Activated gamma-delta T cell (primary cell): ENCODE measurements around the gene SLC25A19.
A peak's percentile ranks its signal among the peaks of the same experiment; 100 is the strongest.
"Not testable (repeated sequence)": the region's sequence is repeated elsewhere in the genome, so short reads cannot be mapped to it uniquely, and the experiment has no call there.

ENCODE experiments used
- DNase-seq: peaks from one replicate; lab custom pipeline; 2025; lab: John Stamatoyannopoulos, UW

Gene SLC25A19

DNA sequence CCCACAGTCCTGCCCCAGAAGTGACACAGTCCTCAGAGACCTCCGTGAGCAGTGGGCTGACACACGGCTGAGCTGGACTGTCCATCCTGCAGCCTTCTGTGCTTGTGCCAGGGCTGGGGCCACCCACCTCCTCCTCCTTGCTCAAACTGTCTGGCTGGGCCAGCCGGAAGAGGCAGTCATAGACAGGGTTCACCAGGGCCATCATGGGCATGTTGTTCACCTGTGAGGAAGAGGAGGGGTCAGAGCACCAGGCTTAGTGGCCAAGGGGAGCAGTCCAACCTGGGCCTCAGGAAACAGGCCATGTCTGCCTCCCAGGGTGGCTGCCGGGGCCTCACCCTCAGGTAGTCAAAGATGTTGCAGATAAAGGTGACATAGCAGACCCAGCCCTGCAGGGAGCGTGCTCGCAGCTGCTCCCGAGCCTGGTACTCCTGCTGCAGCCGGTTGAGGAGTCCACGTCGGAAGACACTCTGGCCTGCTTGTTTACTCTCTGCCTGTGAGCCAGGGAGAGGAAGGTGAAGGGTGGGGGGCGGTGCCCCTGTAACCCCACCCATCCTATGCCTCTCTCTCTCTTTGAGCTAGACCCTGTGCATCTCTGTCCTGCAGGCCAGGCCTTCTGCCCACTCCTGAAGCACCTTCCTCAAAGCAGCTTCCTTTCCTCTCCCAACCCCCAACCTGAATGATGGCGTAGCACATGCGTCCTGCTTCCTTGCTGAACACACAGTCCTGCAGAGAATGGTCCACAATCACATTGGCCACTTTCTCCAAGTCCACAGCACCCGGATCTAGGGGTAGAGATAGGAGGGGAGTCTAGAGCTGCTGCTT is 21.6 kb downstream of the SLC25A19 start:
- DNase-seq, result no peak

GRCh38 chr17:75267153-75267410 is 22.2 kb downstream of the SLC25A19 start:
- DNase-seq, result no peak

- DNase-seq, result no peak
Observed at GRCh38 chr17:75266316-75267152, 22.7 kb downstream of the SLC25A19 start.

DNA sequence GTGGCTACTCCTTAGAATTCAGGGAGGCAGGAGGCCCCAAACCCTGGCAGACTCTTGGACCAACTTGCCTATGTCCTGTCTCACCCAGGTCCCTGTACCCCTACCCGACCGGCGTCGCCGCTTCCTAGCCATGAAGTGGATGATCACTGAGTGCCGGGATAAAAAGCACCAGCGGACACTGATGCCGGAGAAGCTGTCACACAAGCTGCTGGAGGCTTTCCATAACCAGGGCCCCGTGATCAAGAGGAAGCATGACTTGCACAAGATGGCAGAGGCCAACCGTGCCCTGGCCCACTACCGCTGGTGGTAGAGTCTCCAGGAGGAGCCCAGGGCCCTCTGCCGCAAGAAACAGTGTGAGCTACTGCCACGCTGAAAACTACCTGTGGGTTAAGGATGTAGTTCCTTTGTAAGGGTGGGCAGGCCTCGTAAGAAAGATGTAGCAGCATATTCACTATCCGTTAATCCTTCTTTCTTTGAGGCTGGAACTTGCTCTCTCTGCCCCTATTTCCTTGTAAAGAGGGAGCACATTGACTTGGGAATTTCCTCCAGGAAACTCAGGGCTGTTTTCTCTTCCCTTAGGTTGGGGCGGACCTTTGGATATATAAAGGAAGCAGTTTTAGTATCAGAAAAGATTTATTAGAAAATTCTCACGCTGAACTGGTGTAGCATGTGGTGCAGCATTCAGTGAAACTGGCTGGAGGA is 23.5 kb downstream of the SLC25A19 start:
- no peak for DNase-seq

DNA sequence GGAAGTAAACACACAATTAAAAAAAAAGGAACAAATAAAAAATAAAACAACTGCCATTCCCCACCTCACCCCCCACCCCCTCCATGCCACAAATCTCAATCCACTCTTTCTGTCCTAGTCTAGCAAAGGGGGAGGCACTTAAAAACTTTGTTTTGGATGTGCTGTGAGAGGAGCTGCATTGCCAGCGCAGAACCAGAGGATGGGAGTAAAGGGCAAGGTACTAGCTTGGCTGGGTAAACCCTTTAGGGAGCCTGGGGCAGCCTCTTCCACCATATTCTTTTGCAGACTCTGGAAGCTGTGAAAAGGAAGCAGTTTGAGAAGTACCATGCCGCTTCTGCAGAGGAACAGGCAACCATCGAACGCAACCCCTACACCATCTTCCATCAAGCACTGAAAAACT is 26.2 kb downstream of the SLC25A19 start:
- DNase-seq, result no peak

GRCh38 chr17:75262112-75262606 is 27.1 kb downstream of the SLC25A19 start:
- no peak for DNase-seq

- peak; percentile 86 for DNase-seq
Observed at GRCh38 chr17:75261336-75262111, 27.7 kb downstream of the SLC25A19 start, which contains the start of the genes GGA3 and MRPS7. TSS of gene GGA3 (minus strand) at chr17:75261606. CDS start at chr17:75261587, 19 bp downstream. TSS of gene MRPS7 (plus strand) at chr17:75261879. CDS start at chr17:75261901, 22 bp downstream.

DNA sequence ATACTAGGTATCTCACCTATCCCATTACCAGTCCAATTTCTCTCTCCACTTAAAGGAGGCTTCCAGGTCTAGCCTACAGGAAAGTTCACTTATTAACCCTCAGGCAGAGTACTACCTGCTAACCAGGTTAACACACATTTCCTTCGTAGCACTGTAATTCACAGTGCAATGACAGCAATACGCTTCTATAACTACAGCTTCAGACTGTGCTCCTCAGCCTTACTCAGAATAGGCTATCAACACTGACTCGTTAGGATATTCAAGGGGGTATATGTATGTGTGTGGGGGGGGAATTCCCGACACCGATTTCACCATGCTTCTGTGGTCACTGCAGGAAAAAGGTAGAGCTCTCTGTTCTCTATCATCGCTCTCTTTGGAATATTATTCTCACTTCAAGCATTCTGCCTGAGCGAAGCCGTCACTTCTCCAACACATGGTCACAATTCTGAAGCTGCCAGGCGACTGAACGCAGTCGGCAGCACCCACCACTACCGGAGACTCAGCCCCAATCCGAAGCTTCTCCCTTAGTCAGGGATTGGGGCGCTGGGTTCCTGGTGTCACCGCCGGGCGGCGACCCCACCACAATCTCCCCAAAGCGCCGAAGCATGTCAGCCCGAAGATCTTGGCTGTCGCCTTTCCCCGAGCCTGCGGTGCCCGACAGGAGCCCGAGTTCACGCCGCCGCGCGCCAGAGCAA is 28.4 kb downstream of the SLC25A19 start:
- no peak for DNase-seq

GRCh38 chr17:75257228-75257627 is 32.0 kb downstream of the SLC25A19 start:
- DNase-seq, result not testable (repeated sequence)

GRCh38 chr17:75255954-75256698 is 33.1 kb downstream of the SLC25A19 start:
- not testable (repeated sequence) for DNase-seq

- no peak for DNase-seq
Observed at GRCh38 chr17:75252039-75252816, 37.0 kb downstream of the SLC25A19 start.

- no peak for DNase-seq
Observed at GRCh38 chr17:75250009-75250471, 39.2 kb downstream of the SLC25A19 start.

GRCh38 chr17:75249564-75249963 is 39.7 kb downstream of the SLC25A19 start:
- DNase-seq, result no peak

- DNase-seq, result no peak
Observed at GRCh38 chr17:75246404-75246803, 42.8 kb downstream of the SLC25A19 start.

- DNase-seq, result no peak
Observed at GRCh38 chr17:75245011-75245410, 44.2 kb downstream of the SLC25A19 start.

- DNase-seq, result no peak
Observed at GRCh38 chr17:75244133-75244866, 44.9 kb downstream of the SLC25A19 start.

- no peak for DNase-seq
Observed at GRCh38 chr17:75242461-75243042, 46.7 kb downstream of the SLC25A19 start.

DNA sequence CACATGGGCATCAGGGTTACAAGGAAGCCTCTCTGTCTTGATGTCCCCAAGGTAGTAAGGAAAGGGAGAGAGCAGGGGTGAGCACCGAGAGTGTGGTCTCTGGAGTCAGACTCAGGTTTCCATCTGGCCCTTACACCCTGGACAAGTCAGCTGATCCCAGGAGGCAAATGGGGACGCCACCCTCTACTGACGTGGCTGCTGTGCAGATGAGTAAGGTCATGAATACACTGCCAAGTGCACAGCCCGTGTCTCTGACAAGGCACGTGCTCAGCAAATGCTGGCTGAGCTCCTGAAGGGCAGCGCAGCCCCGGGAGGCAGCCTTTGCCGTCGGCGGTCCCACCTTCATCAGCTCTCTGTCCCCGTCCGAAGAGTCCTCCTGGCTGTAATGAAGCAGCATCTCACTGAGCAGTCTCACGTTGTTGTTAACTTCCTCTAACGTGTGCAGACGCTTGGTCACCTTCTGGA is 47.2 kb downstream of the SLC25A19 start:
- DNase-seq, result no peak
